Fibroblast of mammary gland (primary cell): ENCODE results near the gene ZBTB21.

Experiments used
- DNase-seq: peaks from one replicate; pipeline ENCODE4 v3.0.0-alpha.2; 2010; ENCODE audit warnings: low read depth
- H3K4me3 ChIP-seq: 2 replicates; pipeline ENCODE4 v1.5.1; 2011; ENCODE audit warnings: low read depth, mild to moderate bottlenecking, low read length, moderate library complexity; ENCODE audit not compliant: control insufficient read depth
- CTCF ChIP-seq: conservative IDR thresholded peaks from 2 replicates; pipeline ENCODE4 v1.5.1; 2011; ENCODE audit warnings: low read depth, low read length, inconsistent platforms; ENCODE audit not compliant: control insufficient read depth, insufficient read depth

The ZBTB21 gene

DNA sequence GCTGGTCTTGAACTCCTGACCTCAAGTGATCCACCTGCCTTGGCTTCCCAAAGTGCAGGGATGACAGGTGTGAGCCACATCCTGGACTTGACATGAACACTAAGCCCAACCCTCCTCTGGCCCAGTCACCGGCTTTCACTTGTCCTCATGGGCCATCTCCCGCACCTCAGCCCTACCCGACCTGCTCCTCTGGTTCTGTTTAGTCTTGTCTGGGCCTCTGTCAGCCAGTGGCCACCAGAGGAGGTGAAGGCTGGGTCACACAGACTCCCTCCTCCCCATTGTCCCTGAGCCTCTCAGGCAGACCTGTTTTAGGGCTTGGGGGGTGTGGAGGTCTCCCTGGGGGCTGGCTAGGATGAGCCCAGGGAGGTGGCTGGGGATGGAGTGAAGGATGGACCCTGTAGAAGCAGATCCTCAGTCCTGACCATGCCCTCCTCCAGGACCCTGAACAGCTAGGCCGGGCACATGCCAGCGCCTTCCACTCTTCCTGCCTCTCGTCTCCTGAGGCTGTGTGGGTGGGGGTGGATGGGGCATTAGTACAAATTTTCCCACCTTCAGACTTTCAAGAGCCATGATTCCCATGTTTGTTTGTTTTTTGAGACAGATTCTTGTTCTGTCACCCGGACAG is 34.8 kb upstream of the ZBTB21 start:
- TF ChIP-seq CTCF = no peak
- no peak for DNase-seq
- no peak overlapping the region for H3K4me3 ChIP-seq

DNA sequence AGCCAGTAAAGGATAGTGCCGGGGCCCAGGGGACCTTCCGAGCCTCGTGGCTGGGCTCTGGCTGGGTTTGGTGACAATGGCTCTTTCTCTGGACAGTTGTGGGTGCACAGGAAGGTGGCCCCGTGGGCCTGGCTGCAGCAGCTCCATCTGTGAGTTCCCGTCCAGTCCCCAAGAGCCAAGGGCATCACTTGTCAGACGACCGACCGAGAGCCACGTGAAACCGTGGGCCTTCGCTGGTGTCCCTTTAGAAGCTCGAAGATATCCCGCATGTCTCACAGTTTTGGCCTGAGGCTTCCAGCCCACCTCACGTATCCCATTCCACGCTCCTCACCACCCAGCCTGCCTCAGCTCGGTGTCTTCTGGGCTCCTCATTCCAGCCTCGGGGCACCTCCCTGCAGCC is 33.8 kb upstream of the ZBTB21 start:
- DNase-seq = no peak
- no peak overlapping the region for H3K4me3 ChIP-seq
- no peak for TF ChIP-seq CTCF

- no peak overlapping the region for H3K4me3 ChIP-seq
- no peak for TF ChIP-seq CTCF
- no peak for DNase-seq
These were observed 33.2 kb upstream of the ZBTB21 start for GRCh38 chr21:42043201-42043895.

DNA sequence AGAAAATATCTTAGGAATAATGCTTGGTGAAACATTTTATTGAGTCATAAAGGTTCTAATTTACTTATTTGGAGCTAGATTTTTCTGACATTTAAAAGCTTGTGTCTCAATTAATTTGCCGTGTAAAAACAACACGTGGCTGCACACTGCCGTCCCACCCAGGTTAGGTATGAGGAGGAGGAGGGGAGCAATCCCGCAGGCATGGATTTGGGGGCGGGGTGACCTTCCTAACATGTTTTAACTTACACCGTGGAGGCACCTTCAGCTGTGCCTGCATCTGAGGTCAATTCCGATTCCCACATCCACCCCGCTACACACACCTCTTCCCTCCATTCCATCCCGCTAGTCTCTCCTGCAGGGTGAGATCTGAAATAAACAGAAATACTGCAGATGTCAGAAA is 32.5 kb upstream of the ZBTB21 start:
- DNase-seq = no peak
- TF ChIP-seq CTCF = no peak
- H3K4me3 ChIP-seq = no peak overlapping the region

- DNase-seq = no peak
- no peak overlapping the region for H3K4me3 ChIP-seq
- TF ChIP-seq CTCF = no peak
These were observed 31.6 kb upstream of the ZBTB21 start for GRCh38 chr21:42041711-42042110.

- DNase-seq = no peak
- TF ChIP-seq CTCF = no peak
- no peak overlapping the region for H3K4me3 ChIP-seq
These were observed 31.1 kb upstream of the ZBTB21 start for GRCh38 chr21:42041246-42041645.
